GM15510 (cell line): ENCODE measurements around the gene RENBP.

Source experiments
- POLR2A ChIP-seq: IDR thresholded peaks from 3 replicates; pipeline ENCODE4 v1.6.1; 2011; ENCODE audit warnings: borderline replicate concordance; ENCODE audit not compliant: insufficient read length; ENCODE audit errors: extremely low read depth

Gene RENBP

GRCh38 chrX:153885968-153886903, 58.2 kb downstream of the RENBP start, which contains the start of gene L1CAM:
L1CAM (minus strand) TSS chrX:153886173; CDS start chrX:153875836, 10,337 bp downstream.
- TF ChIP-seq POLR2A, result no peak
